Measurements from ENCODE around the gene SBF2.

The SBF2 gene

GRCh38 chr11:10032935-10033334 is 261.1 kb downstream of the SBF2 start:
- no peak overlapping the region for H3K4me3 ChIP-seq (ENCODE audit: low read depth, low read length)
- no peak for TF ChIP-seq CTCF (IDR thresholded peaks at IDR 0.05; ENCODE audit: low read depth, low read length)

GRCh38 chr11:10030122-10030490 is 263.9 kb downstream of the SBF2 start:
- no peak for TF ChIP-seq CTCF (IDR thresholded peaks at IDR 0.05; ENCODE audit: low read depth, low read length)
- no peak overlapping the region for H3K4me3 ChIP-seq (ENCODE audit: low read depth, low read length)

GRCh38 chr11:10029386-10030121 is 264.5 kb downstream of the SBF2 start:
- H3K4me3 ChIP-seq (ENCODE audit: low read depth, low read length): no peak overlapping the region
- TF ChIP-seq CTCF (IDR thresholded peaks at IDR 0.05; ENCODE audit: low read depth, low read length): no peak

GRCh38 chr11:10026514-10026913 is 267.5 kb downstream of the SBF2 start:
- TF ChIP-seq CTCF (IDR thresholded peaks at IDR 0.05; ENCODE audit: low read depth, low read length): no peak
- H3K4me3 ChIP-seq (ENCODE audit: low read depth, low read length): no peak overlapping the region

- TF ChIP-seq CTCF (IDR thresholded peaks at IDR 0.05; ENCODE audit: low read depth, low read length): no peak
- H3K4me3 ChIP-seq (ENCODE audit: low read depth, low read length): no peak overlapping the region
Observed at GRCh38 chr11:10023212-10023611, 270.8 kb downstream of the SBF2 start.

- TF ChIP-seq CTCF (IDR thresholded peaks at IDR 0.05; ENCODE audit: low read depth, low read length): no peak
Observed at GRCh38 chr11:10022764-10023163, 271.3 kb downstream of the SBF2 start.

GRCh38 chr11:10021563-10021962 is 272.5 kb downstream of the SBF2 start:
- TF ChIP-seq CTCF (IDR thresholded peaks at IDR 0.05; ENCODE audit: low read depth, low read length): no peak
- no peak overlapping the region for H3K4me3 ChIP-seq (ENCODE audit: low read depth, low read length)

More at GRCh38 chr11:10022764-10023163, 271.3 kb downstream of the SBF2 start:
- no peak overlapping the region for H3K4me3 ChIP-seq (ENCODE audit: low read depth, low read length)

All from WI38 (cell line).